GM18517 (cell line): ENCODE data around the gene MGAT4A.
A peak's percentile ranks its signal among the peaks of the same experiment; 100 is the strongest.

Experiments used
- ATAC-seq: cut with Tn5 transposase; IDR thresholded peaks from one replicate; pipeline ENCODE4 v1.9.1; 2021; ENCODE audit warnings: mild to moderate bottlenecking, moderate library complexity; ENCODE audit not compliant: unreplicated experiment

Gene MGAT4A

DNA sequence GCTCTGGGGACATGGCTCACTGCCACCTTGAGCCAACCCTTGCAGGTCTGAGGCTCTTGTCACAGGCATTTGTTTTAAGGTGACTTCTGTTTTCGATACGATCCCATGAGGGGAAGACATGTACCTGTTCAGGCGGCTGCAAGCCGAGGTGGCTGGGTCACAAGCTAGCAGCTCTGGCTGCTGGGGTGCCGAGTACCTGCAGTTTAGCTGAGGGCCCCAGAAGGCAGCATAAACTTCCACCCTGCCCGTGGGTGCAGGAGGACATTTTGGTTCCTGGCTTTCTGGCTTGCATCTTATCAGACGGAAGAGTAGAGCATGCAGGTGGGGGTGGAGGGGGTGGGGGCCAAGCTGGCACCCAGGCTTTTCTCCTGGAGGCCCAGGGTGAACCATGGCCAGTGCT, 151.0 kb downstream of the MGAT4A start:
- no peak for ATAC-seq

DNA sequence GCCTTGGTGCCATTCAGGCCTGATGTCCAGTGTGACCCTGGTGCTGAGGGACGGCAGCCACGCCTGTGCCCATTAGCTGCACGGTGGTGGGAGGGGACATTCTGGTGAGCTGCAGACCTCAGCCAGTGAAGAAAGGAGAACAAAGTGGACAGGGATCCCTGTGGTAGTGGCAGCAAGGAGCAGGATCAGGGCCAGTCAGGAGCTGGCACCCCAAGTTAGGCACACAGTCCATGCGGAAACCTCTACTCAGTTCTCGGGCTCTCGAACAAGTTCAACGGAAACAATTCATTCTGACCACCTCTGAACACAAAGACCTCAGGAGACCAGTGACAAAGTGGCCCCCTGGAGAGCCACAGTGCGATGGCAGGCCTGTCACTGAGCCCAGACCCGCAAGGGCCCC, 152.7 kb downstream of the MGAT4A start:
- ATAC-seq, result no peak

DNA sequence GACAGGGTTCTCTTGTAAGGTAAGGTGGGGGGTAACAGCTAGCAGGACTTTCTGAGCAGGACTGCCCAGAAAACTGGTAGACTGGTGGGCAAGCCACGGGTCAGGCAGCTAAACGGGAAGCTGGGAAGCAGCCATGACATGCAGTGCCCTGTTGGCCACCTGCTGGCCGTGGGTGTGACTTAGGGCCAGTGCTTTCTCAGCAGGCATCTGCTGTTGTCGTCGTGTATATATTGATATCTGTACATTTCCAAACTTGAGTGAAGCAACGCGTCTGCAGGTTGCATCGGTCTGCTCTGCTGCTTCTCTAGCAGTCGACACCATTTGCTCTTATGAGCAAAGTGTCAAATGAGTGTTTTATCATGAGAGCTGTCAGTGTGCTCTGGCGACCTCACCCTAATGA, 153.6 kb downstream of the MGAT4A start:
- ATAC-seq, result no peak

DNA sequence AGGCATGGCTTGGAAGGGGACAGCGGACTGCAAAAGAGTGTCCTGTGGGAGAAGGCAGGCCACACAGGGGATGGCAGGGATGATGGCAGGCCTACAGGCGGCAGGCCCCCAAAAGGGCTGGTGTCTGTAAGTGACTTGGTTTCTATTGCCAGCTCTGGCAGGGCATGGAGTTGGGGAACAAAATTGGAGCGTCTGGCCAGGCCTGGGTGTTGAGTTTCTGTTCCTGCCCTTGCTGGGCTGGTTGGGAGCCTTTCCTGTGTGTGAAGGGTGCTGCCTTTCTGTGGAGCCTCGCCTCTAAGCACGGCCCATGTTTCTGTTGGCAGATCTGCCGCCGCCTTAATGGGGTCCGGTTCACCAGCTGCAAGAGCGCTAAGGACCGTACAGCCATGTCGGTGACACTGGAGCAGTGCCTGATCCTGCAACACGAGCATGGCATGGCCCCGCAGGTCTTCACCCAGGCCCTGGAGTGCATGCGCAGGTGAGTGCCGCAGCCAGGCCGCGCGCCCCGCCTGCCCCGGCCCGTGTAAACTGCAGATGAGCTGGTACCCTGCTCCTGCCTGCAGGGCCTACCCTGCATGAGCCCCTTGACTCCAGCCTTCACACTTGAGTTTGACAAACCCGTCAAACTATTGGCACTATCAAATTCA, 154.1 kb downstream of the MGAT4A start:
- no peak for ATAC-seq

DNA sequence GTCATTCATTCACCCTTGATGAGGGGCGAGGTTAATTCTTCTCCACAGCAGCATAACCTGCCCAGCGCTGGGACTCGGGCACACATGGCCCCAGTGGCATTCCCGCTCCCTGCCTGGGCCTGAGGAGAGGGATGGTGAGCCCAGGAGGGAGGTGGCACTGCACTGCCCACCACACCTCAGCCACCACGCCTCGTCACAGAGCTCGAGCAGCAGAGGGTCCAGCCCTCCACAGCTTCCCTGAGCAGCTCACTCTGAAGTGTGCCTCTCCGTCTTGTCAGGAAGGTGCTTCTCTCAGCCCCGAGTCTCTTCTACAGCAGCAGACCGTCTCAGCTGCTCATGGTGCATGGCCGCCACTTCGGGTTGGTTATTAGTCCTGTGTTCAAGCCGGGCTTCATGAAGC, 157.5 kb downstream of the MGAT4A start:
- no peak for ATAC-seq

DNA sequence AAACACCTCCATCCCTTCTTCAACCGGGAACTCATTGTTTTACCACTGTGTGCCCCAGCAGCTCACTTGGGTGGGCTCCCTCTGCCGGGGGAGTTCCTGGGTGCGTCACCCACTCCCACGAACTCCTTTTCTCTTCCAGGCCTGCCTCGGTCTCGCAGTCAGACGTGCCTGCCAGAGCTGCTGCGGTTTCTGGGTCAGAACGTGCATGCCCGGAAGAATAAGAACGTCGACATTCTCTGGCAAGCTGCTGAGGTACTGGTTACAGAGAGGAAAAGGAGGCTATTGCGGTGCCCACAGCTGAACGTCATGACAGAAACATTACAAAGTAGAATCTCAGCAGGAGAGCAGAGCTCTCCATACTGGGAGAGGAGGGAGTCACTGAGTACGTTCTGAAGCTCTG, 158.3 kb downstream of the MGAT4A start:
- ATAC-seq, result no peak

DNA sequence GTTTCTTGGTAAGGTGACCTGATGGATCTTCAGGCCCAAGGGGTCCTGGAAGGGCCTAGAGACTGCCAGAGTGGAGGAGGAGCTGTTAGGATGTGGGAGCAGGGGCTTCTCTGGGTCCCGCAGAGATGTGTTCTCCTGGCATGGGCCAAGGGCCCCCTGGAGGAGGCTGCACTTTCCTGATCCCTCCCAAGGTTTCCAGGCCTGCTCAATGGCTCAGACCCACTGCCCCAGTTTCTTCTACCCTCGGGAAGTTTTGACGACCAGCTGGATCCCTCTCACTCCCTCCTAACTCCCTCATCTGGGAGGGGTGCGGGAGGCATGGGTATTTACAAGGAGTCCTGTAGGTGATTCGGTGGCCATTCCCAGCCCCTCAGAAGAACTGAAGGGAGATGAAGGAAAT, 158.7 kb downstream of the MGAT4A start:
- ATAC-seq, result no peak

DNA sequence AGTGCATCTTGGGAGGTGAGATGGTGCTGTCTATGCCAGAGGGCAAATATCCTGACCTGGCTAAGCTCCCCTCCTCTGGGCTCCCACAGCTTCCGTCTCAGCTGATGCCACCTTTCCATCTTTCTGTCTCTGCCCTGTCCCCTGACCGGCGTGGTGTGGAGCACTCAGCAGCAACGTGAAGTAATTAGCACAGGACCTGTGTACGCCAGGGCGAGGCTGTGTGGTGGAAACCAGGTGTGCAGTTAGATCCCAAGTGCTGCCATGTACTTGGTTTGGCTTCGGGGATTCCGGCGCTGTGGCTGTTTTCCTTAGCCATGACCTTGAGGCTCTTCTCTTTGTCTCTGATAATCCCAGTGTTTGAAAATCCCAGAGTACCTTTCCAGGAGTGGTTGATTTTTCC, 159.1 kb downstream of the MGAT4A start:
- ATAC-seq, result no peak

DNA sequence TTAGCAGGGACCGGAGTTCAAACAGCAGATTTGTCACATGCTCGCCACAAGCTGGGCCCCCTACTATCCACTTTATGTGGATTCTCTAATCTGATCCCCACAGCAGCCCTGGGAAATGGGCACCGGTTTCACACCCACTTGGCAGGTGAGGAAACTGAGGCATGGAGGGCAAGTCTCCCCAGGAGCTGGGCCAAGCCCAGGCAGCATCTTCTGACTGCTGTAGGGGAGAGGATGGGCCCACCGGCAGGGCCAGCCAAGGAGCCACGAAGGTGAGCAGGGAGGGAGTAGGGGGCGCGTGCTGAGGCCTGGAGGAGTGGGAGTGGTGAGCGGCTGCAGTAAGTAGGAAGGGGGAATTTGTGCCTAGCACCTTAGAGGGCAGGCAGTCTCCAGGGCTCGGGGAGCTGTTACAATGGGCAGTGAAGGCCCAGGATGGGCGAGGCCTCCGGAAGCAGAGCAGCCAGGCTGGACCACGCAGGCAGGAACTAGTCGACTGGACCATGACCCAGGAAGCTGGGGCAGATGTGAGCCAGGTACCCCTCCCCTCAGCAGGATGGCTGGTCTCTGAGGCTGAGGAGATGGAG, 159.7 kb downstream of the MGAT4A start:
- no peak for ATAC-seq

DNA sequence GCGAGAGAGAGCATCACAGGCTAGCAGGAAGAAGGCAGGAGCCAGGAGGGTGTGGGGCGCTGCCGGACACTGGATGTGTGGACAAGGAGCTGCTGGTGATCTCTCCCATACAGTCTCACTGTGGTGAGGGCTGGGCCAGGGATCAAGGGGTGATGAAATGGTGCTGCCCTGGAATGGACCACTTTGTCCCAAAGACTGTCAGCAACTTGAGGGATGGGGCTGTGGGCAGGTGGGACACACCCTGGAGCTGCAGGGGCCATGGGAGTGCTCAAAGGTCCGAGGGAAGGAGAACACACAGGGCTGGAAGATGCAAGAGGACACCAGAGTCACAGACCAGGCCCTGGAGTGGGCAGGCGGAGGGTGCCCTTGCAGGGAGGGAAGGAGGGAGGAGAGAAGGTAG, 160.6 kb downstream of the MGAT4A start:
- ATAC-seq, result no peak

DNA sequence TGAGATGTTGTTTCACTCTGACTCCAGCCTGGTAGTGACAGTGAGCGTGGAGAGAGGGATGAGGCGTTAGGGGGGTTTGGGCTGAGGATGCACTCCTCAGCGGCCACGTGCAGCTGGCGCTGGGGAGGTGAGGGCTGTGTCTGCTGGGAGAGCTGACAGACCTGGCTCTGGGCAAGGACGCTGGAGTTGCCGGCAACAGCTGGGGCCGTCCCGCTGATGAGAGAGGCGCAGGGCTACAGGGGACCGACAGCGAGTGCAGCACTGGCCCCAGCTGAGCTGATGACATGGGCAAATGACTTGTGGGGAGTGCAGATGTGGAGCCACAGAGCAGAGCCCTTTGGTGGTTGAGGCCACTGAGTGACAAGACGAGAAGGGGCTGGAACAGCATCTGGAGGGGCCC, 161.0 kb downstream of the MGAT4A start:
- ATAC-seq, result no peak

DNA sequence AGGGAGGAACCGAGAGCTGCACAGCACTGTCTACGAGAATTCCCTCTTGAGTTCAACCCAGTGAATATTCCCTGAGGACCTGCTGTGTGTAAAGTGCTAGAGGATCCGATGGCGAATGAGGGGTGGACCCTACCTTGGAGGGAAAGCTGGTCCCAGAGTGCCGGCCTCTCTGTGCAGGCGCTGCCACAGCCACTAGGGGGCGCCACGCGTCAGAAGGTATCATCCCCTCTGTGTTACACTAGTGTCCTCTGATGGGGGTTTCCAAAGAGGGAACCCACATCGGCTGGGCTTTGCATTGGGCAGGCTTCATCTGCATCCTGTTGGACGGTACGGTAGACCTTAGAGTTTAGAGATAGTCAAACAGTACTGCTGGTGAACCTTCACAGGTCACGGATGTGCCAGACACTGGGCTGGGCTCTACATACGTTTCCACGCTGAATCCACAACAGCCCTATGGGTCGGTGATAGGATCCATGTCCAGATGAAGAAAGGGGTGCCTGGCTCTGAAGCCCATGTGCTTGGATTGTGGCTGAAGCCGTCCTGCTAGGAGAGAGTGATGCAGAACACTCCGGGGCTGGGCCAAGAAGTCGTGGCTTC, 161.6 kb downstream of the MGAT4A start:
- peak; percentile 53 for ATAC-seq
